ENCODE measurements around the gene SYCE1L.
A peak's percentile ranks its signal among the peaks of the same experiment; 100 is the strongest.

SYCE1L gene

GRCh38 chr16:77250400-77250799 lies 51.2 kb downstream of the SYCE1L start:
- H3K4me3 ChIP-seq (ENCODE audit: low read length) = no peak overlapping the region
- TF ChIP-seq CTCF (conservative IDR thresholded peaks at IDR 0.05; ENCODE audit: low read length) = no peak
- peak; percentile 2 for DNase-seq (ENCODE audit: low read depth)

Measured in AG10803 (cell line).